DND-41 (cell line): ENCODE data around the gene GABBR2.

Source experiments
- ATAC-seq: fragments of 200-7000 bp; cut with Tn5 transposase; 3 replicates; pipeline ENCODE4 v1.9.1; 2021; ENCODE audit warnings: low read depth; ENCODE audit not compliant: insufficient read depth
- DNase-seq: peaks from one replicate; pipeline ENCODE4 v3.0.0-alpha.2; 2020
- H2AFZ ChIP-seq: 2 replicates; pipeline ENCODE4 v1.6.0; 2012; ENCODE audit warnings: low read depth, low read length
- H3K27ac ChIP-seq: 2 replicates; pipeline ENCODE4 v1.5.1; 2012; ENCODE audit warnings: low read length, inconsistent platforms
- H3K27me3 ChIP-seq: fragments of 200-600 bp; sonication (generic); 2 replicates; pipeline ENCODE4 v1.6.0; 2012; ENCODE audit warnings: low read length, mild to moderate bottlenecking, inconsistent platforms; ENCODE audit not compliant: insufficient read depth, poor library complexity
- H3K36me3 ChIP-seq: 2 replicates; pipeline ENCODE4 v1.5.1; 2012; ENCODE audit warnings: low read length, inconsistent platforms; ENCODE audit not compliant: insufficient read depth
- H3K4me1 ChIP-seq: 2 replicates; pipeline ENCODE4 v1.5.1; 2012; ENCODE audit warnings: mild to moderate bottlenecking, low read length; ENCODE audit not compliant: insufficient read depth
- H3K4me2 ChIP-seq: 2 replicates; pipeline ENCODE4 v1.6.0; 2012; ENCODE audit warnings: mild to moderate bottlenecking, moderate library complexity, low read length, inconsistent platforms; ENCODE audit not compliant: insufficient read depth
- H3K4me3 ChIP-seq, 2 experiments: fragments of 200-600 bp in 1 of 2; shearing (Covaris generic) in 1 of 2; 2 replicates each; pipeline ENCODE4 v1.5.1; 2012 to 2016; ENCODE audit warnings: inconsistent platforms in 2 of 2, low read length in 2 of 2, mild to moderate bottlenecking in 2 of 2, low read depth in 1 of 2, moderate library complexity in 1 of 2
- H3K79me2 ChIP-seq: 2 replicates; pipeline ENCODE4 v1.6.0; 2012; ENCODE audit warnings: low read length, inconsistent platforms; ENCODE audit not compliant: insufficient read depth
- H3K9ac ChIP-seq: 2 replicates; pipeline ENCODE4 v1.6.0; 2012; ENCODE audit warnings: low read depth, mild to moderate bottlenecking, inconsistent platforms, low read length, moderate library complexity
- H3K9me3 ChIP-seq: 2 replicates; pipeline ENCODE4 v1.5.1; 2012; ENCODE audit warnings: low read length, moderate library complexity, mild to moderate bottlenecking, inconsistent platforms; ENCODE audit not compliant: insufficient read depth, severe bottlenecking
- H4K20me1 ChIP-seq: 2 replicates; pipeline ENCODE4 v1.6.0; 2012; ENCODE audit warnings: low read length; ENCODE audit not compliant: insufficient read depth
- CTCF ChIP-seq: IDR thresholded peaks from 2 replicates; pipeline ENCODE4 v1.5.1; 2012; ENCODE audit warnings: borderline replicate concordance, low read length, moderate library complexity, mild to moderate bottlenecking; ENCODE audit not compliant: poor library complexity, severe bottlenecking; ENCODE audit errors: extremely low read depth
- EZH2 ChIP-seq: IDR thresholded peaks from 3 replicates; pipeline ENCODE4 v1.6.1; 2012; ENCODE audit warnings: borderline replicate concordance, low read depth, mild to moderate bottlenecking, moderate library complexity, low read length, inconsistent platforms; ENCODE audit not compliant: severe bottlenecking

The GABBR2 gene

GRCh38 chr9:98540476-98540875 is 168.3 kb downstream of the GABBR2 start:
- no peak for TF ChIP-seq CTCF
- TF ChIP-seq EZH2 = no peak
- DNase-seq = no peak
- no peaks in the 10 kb centered on the region for H3K79me2 ChIP-seq
- no peaks in the 10 kb centered on the region for H3K9me3 ChIP-seq
- H4K20me1 ChIP-seq = no peaks in the 10 kb centered on the region
- no peaks in the 10 kb centered on the region for H3K36me3 ChIP-seq
- no peak overlapping the region for H3K4me2 ChIP-seq
- H3K4me3 ChIP-seq = no peak overlapping the region
- H3K4me1 ChIP-seq = peaks cover 3% of the 10 kb centered on the region; the same call in 1 of the 2 replicates
- no peak overlapping the region for H2AFZ ChIP-seq
- H3K27ac ChIP-seq = no peak overlapping the region
- no peaks in the 10 kb centered on the region for H3K27me3 ChIP-seq
- no peak overlapping the region for H3K9ac ChIP-seq
- ATAC-seq = no peak

GRCh38 chr9:98539954-98540353 is 168.8 kb downstream of the GABBR2 start:
- Histone ChIP-seq H3K36me3 (no peaks in the 10 kb centered on the region), H3K27ac (no peak overlapping the region), H4K20me1 (no peaks in the 10 kb centered on the region), H3K79me2 (no peaks in the 10 kb centered on the region), H2AFZ (no peak overlapping the region), H3K4me3 (no peak overlapping the region), H3K9ac (no peak overlapping the region), H3K9me3 (no peaks in the 10 kb centered on the region), H3K4me1 (peaks cover 3% of the 10 kb centered on the region; the same call in 1 of the 2 replicates), H3K27me3 (no peaks in the 10 kb centered on the region), H3K4me2 (no peak overlapping the region)
- no peak for TF ChIP-seq CTCF
- TF ChIP-seq EZH2 = no peak
- DNase-seq (no peak), ATAC-seq (no peak)

- Histone ChIP-seq H2AFZ (no peak overlapping the region), H3K27me3 (no peaks in the 10 kb centered on the region), H3K27ac (no peak overlapping the region), H3K79me2 (no peaks in the 10 kb centered on the region), H3K4me3 (no peak overlapping the region), H3K9ac (no peak overlapping the region), H3K4me1 (peaks cover 3% of the 10 kb centered on the region; the same call in 1 of the 2 replicates), H3K36me3 (no peaks in the 10 kb centered on the region), H3K9me3 (no peaks in the 10 kb centered on the region), H3K4me2 (no peak overlapping the region), H4K20me1 (no peaks in the 10 kb centered on the region)
- TF ChIP-seq EZH2 (no peak), CTCF (no peak)
- no peak for ATAC-seq
- no peak for DNase-seq
Measured at GRCh38 chr9:98538626-98539031, 170.1 kb downstream of the GABBR2 start.

- Histone ChIP-seq H3K27ac (no peak overlapping the region), H3K79me2 (no peaks in the 10 kb centered on the region), H3K4me2 (no peak overlapping the region)
Measured at GRCh38 chr9:98538203-98538602, 170.5 kb downstream of the GABBR2 start.

More at GRCh38 chr9:98538203-98538602, 170.5 kb downstream of the GABBR2 start:
- Histone ChIP-seq H2AFZ (no peak overlapping the region), H3K36me3 (no peaks in the 10 kb centered on the region), H3K27me3 (no peaks in the 10 kb centered on the region), H3K9me3 (no peaks in the 10 kb centered on the region), H3K4me3 (no peak overlapping the region), H3K9ac (no peak overlapping the region), H3K4me1 (peaks cover 3% of the 10 kb centered on the region; the same call in 1 of the 2 replicates), H4K20me1 (no peaks in the 10 kb centered on the region)
- ATAC-seq = no peak
- DNase-seq = no peak
- TF ChIP-seq CTCF (no peak), EZH2 (no peak)
